ENCODE data around the gene KCNJ12. TPM values are rescaled to one million over a fixed set of nuclear protein-coding genes. Genes with fewer than 3 reads are reported as not detected.
"Not testable (repeated sequence)": the region's sequence is repeated elsewhere in the genome, so short reads cannot be mapped to it uniquely, and the experiment has no call there.

KCNJ12 gene
- total RNA-seq, 1 donor from 2014 or later: 12.2 TPM

GRCh38 chr17:21425321-21425720 lies 49.2 kb downstream of the KCNJ12 start:
- no peak for DNase-seq
- intact Hi-C loops (cut with DNase I): no loop called here

GRCh38 chr17:21425736-21426135 lies 49.6 kb downstream of the KCNJ12 start:
- intact Hi-C loops (cut with DNase I): no loop called here
- no peak for ATAC-seq (ENCODE audit: poor library complexity)
- no peak for DNase-seq

More at GRCh38 chr17:21425321-21425720, 49.2 kb downstream of the KCNJ12 start:
- ATAC-seq (ENCODE audit: poor library complexity): no peak

GRCh38 chr17:21426246-21426645 lies 50.1 kb downstream of the KCNJ12 start:
- ATAC-seq (ENCODE audit: poor library complexity); DNase-seq; intact Hi-C loops (cut with DNase I): not testable (repeated sequence)

GRCh38 chr17:21426876-21427275 lies 50.7 kb downstream of the KCNJ12 start:
- intact Hi-C loops (cut with DNase I); ATAC-seq (ENCODE audit: poor library complexity); DNase-seq: not testable (repeated sequence)

GRCh38 chr17:21427727-21428126 lies 51.6 kb downstream of the KCNJ12 start:
- intact Hi-C loops (cut with DNase I); DNase-seq: not testable (repeated sequence)
- ATAC-seq (ENCODE audit: poor library complexity): peak; percentile 75

- intact Hi-C loops (cut with DNase I); DNase-seq: not testable (repeated sequence)
- ATAC-seq (ENCODE audit: poor library complexity): peak; percentile 30
Observed at GRCh38 chr17:21428752-21429424, 52.7 kb downstream of the KCNJ12 start.

GRCh38 chr17:21429921-21430628 lies 53.9 kb downstream of the KCNJ12 start:
- intact Hi-C loops (cut with DNase I); ATAC-seq (ENCODE audit: poor library complexity): not testable (repeated sequence)

GRCh38 chr17:21433971-21434370 lies 57.8 kb downstream of the KCNJ12 start:
- DNase-seq; intact Hi-C loops (cut with DNase I); ATAC-seq (ENCODE audit: poor library complexity): not testable (repeated sequence)

More at GRCh38 chr17:21429921-21430628, 53.9 kb downstream of the KCNJ12 start:
- DNase-seq: not testable (repeated sequence)

- DNase-seq; ATAC-seq (ENCODE audit: poor library complexity); intact Hi-C loops (cut with DNase I): not testable (repeated sequence)
Observed at GRCh38 chr17:21434976-21435375, 58.8 kb downstream of the KCNJ12 start.

- intact Hi-C loops (cut with DNase I); DNase-seq; ATAC-seq (ENCODE audit: poor library complexity): not testable (repeated sequence)
Observed at GRCh38 chr17:21436481-21436880, 60.3 kb downstream of the KCNJ12 start.

- ATAC-seq (ENCODE audit: poor library complexity): peak; percentile 48
- intact Hi-C loops (cut with DNase I): not testable (repeated sequence)
Observed at GRCh38 chr17:21436883-21437836, 61.0 kb downstream of the KCNJ12 start.

GRCh38 chr17:21438316-21439014 lies 62.3 kb downstream of the KCNJ12 start:
- DNase-seq; ATAC-seq (ENCODE audit: poor library complexity); intact Hi-C loops (cut with DNase I): not testable (repeated sequence)

More at GRCh38 chr17:21436883-21437836, 61.0 kb downstream of the KCNJ12 start:
- not testable (repeated sequence) for DNase-seq

GRCh38 chr17:21439015-21439336 lies 62.8 kb downstream of the KCNJ12 start:
- DNase-seq; intact Hi-C loops (cut with DNase I); ATAC-seq (ENCODE audit: poor library complexity): not testable (repeated sequence)

GRCh38 chr17:21445091-21445650 lies 69.0 kb downstream of the KCNJ12 start:
- no peak for DNase-seq
- intact Hi-C loops (cut with DNase I): no loop called here
- ATAC-seq (ENCODE audit: poor library complexity): no peak

GRCh38 chr17:21447552-21447951 lies 71.4 kb downstream of the KCNJ12 start:
- ATAC-seq (ENCODE audit: poor library complexity); DNase-seq; intact Hi-C loops (cut with DNase I): not testable (repeated sequence)

- not testable (repeated sequence) for DNase-seq
- intact Hi-C loops (cut with DNase I): loop anchor here (5.0 to 10.0 kb wide), 3 partner anchors 135 to 323 kb away; partner anchors contain the start of genes DHRS7B and MAP2K3
- ATAC-seq (ENCODE audit: poor library complexity): peak; percentile 47
Observed at GRCh38 chr17:21449891-21450290, 73.7 kb downstream of the KCNJ12 start.

- DNase-seq: no peak
- intact Hi-C loops (cut with DNase I): loop anchor here (5.0 to 10.0 kb wide), 3 partner anchors 137 to 325 kb away; partner anchors contain the start of genes DHRS7B and MAP2K3
- ATAC-seq (ENCODE audit: poor library complexity): no peak
Observed at GRCh38 chr17:21451975-21452374, 75.8 kb downstream of the KCNJ12 start.

Data from Right ventricle myocardium superior (tissue), 1 donor.